ENCODE measurements around the gene DNASE1L3.

- TF ChIP-seq CTCF (IDR thresholded peaks at IDR 0.05 in 8 of 11, conservative IDR thresholded peaks at IDR 0.05 in 3 of 11) (no peak), POLR2A (IDR thresholded peaks at IDR 0.05) (no peak)
Measured at GRCh38 chr3:58184309-58184981, 26.3 kb downstream of the DNASE1L3 start.

Measured in spleen (tissue), 7 donors.